Stimulated activated CD4-positive, alpha-beta T cell treated with anti-CD3 and anti-CD28 coated beads, Interleukin-2, amount 100 ng/mL, for 4 hours (primary cell): ENCODE data around the gene LFNG.
A peak's percentile ranks its signal among the peaks of the same experiment; 100 is the strongest.
"Not testable (repeated sequence)": the region's sequence is repeated elsewhere in the genome, so short reads cannot be mapped to it uniquely, and the experiment has no call there.

Experiments used
- DNase-seq: peaks from one replicate; pipeline ENCODE4 v3.0.0-alpha.2; 2020; ENCODE audit warnings: low read depth

LFNG gene

GRCh38 chr7:2545746-2546425 lies 26.3 kb downstream of the LFNG start:
- DNase-seq, result no peak

DNA sequence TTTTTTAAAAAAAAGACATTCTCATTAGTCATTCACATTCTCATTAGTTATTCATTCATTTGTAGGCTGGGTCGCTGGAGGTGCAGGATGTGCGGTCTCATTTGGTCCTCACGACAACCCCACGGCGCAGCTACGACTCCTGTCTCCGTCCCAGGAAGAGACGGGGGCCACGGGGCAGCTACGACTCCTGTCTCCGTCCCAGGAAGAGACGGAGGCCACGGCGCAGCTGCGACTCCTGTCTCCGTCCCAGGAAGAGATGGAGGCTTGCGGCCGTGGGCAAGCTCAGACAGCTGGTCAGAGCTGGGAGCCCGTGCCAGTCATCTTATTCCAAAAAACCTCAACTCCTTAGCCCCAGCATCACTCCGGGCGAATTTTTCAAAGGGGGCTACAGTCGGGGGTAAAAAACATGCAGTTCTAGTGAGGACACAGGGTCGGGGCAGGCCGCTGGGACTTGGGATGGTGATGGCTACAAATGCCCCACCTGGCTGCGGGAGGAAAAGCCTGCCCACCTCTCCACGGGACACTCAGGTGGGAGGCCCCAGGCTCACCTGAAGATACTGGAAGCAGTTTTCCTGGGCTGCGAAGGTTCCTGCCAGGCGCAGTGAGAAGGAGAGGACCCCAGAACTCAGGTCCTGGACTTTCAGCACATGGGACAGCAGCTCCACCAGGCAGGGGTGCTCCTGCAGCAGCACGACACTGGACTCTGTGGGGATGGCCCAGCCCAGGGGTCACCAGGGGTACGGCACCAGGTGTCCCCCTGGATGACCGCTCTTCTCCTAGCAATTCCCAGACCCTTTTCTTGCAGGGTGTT lies 27.4 kb downstream of the LFNG start:
- DNase-seq, result no peak

DNA sequence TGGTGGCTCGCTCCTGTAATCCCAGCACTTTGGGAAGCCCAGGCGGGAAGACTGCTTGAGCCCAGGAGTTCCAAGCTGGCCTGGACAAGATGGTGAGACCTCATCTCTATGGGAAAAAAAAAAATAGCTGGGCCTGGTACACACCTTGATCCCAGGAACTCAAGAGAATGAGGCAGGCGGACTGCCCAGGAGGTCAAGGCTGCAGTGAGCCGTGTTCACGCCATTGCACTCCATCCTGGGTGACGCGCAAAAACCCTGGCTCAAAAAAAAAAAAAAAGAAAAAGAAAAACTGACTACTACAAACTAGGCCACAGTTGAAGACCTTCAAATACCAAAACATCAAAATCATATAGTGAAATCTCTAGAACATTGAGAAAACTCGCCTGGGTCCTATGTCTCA lies 31.8 kb downstream of the LFNG start:
- DNase-seq, result no peak

DNA sequence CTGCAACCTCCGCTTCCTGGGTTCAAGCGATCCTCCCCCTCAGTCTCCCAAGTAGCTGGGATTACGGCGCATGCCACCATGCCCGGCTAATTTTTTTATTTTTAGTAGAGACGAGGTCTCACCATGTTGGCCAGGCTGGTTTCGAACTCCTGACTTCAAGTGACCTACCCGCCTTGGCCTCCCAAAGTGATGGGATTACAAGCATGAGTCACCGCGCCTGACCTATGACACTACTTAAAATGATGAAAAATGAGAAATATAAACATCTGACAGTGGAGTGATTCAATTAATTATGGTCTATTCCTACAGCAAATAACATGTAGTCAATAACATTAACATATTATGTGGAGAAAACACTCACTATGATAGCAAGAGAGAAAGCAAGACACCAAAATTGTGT lies 33.5 kb downstream of the LFNG start:
- no peak for DNase-seq

DNA sequence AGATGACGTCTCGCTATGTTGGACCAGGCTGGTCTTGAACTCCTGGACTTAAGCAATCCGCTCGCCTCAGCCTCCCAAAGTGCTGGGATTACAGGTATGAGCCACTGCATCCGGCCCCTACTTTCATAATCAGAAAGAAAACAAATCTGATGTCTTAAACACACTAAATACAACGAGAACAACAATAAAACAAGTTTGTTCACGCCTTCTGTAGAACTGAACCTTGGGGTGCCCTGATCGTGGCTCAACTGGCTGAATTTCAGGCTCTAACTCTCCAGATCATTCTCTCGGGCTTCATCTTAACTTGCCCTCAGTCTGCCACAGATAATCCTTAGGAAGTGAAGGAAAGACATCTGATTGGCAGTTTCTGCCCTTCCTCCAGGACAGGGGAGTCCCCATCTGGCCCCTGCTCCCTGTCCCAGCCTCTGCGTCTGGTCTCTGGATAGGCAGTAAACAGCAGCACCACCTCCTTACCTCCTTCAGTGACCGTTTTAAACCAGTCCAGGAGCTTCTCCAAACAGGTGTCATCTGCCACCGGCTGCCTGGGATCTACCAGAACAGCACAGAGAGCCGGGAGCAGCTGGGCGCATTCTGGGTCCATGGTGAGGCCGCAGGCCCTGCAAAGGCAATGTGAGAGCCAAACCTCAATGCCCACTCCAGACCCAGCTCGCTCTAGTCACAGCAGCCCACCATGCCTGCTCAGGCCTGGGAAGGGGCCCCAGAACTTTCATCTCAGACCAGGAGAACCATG lies 34.4 kb downstream of the LFNG start:
- DNase-seq, result no peak

DNA sequence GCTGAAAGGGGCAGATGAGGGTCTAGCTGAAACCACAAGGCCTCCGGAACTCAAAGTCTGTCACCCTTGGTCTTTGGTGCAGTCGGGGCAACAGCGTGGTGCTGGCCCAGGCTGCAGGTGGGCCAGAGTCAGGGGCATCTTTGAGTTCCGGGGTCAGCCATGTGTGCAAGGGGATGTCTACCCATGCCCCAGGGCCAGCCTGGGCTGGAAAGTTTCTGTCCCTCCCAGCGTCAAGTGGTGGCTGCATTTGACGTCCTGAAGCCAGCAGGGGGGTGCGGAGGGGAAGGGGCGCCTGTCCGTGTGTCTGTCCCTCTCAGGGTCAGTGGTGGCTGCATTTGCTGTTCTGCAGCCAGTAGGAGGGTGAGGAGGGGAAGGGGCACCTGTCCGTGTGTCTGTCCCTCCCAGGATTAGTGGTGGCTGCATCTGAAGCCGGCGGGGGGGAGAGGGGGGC lies 35.1 kb downstream of the LFNG start:
- DNase-seq, result no peak

DNA sequence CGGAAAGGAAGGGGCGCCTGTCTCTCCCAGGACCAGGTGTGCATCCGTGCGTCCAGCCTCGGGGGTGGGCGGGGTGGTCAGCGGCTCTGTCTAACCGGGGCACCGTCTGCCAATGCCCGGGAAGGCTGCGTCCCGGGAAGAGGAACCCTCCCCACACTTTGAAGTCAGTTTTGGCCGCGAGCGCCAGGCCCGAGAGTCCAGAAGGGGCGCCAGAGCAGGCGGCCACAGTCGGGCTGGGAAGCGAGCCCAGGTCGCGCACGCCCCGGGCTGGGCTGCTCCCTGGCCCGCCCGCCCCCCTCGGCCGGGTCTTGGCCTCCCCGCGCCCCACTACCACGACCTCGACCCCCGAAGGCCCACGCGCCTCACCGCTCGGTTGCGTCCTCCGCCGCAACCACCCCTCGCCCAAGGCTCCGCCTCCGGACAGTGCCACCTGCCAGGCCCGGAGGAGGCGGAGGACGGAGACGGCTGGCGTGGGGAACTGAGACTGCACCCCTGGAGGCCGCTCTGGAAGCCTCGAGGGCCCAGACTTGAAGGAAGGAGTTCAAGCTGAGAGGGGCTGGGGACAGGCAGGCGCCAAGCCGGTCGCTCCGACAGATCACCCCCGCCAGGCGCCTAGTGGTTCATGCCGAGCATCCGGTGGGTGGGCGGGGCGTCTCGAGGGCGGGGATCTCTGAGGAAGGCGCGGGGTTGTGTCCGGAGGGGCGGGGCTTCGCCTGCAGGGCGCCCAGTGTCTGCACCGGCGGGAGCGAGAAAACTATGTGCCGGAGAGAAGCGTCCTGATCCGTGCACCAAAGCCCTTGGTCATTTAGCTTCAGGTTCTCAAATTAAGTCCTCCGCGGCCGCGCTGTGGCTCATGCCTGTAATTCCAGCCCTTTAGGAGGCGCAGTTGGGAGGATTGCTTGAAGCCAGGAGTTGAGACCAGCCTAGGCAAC lies 35.8 kb downstream of the LFNG start, which contains the start of gene BRAT1:
Gene BRAT1 (minus strand): TSS at position 404 of the 932 bp plus-strand sequence. CDS start 1,093 bp downstream, outside the sequence.
- DNase-seq, result peak; percentile 91

GRCh38 chr7:2558629-2559282 lies 39.2 kb downstream of the LFNG start, which contains the start of gene IQCE:
TSS of gene IQCE (plus strand) at chr7:2558979. CDS start at chr7:2559182, 203 bp downstream.
- DNase-seq, result peak; percentile 80

DNA sequence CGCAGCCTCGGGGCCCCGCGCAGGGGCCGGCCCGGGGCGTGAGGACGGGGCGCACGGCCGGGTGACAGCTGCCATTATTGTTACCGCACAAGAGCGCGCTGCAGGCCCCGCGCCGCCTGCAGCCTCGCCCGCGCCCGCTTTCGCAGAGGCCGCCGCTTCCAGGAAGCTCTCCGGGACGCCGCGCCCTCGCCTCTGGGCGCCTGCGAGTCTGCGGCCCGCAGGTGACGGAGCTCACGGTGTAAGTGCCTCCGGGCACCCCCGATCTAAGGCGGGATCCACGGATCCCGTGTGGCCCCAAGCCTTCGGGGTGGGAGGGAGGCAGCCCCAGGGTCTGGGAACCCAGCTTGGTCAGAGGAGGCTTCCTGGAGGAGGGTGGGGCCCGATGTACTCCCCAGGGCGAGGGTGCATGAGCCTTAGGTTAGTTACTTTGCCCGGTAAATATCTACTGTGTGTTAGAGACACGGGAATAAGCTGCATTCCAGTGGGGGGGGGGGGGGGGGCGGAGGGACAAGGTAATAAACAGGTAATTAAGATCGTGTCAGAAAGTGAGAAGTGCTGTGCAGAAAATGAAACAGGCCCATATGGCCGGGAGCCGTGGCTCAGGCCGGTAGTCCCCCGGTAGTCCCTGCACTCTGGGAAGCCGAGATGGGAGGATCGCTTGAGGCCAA lies 39.8 kb downstream of the LFNG start:
- DNase-seq, result no peak

- DNase-seq, result not testable (repeated sequence)
Measured at GRCh38 chr7:2563955-2564354, 44.4 kb downstream of the LFNG start.

DNA sequence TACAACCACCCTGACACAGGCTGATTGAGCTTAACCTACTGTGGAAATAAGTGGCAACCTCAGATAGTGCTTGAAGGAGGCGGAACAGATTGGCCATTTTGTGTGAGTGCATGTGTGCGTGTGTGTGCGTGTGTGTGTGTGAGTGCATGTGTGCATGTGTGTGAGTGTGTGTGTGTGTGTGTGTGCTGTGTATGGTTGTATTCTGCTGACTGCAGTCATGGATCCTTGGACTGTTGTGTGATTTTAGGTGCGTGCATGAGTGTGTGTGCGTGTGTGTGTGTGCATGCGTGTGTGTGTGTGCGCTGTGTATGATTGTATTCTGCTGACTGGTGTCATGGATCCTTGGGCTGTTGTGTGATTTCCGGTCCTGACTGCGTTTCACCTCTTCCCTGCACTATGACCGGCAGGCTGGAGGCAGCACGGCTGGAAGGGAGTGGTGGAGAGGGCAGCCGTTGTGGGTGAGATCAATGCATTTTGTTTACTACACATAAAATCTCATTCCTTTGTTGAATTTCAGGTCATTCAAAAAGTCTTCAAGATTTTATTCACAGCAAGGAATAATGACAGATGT lies 45.5 kb downstream of the LFNG start:
- no peak for DNase-seq

DNA sequence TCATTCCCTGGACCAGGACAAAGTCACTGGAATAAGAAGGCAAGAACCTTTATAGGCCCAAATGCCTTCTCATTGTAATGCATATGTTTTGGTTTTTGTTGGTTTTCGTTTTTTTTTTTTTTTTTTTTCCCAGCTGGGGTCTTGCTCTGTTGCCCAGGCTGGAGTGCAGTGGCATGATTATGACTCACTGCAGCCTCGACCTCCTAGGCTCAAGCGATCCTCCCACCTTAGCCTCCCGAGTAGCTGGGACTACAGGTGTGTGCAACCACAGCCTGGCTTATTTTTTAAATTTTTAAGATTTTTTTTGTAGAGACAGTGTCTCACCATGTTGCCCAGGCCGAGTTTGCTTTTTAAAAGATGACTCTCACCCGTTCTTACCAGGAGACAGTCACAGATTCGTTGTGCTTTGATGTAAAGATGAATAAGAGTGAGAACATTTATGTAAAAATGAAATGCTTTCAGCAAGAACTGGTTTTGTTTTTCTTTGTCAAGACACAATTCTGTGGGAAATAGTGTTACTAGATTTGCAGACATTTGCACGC lies 46.8 kb downstream of the LFNG start:
- DNase-seq, result no peak

DNA sequence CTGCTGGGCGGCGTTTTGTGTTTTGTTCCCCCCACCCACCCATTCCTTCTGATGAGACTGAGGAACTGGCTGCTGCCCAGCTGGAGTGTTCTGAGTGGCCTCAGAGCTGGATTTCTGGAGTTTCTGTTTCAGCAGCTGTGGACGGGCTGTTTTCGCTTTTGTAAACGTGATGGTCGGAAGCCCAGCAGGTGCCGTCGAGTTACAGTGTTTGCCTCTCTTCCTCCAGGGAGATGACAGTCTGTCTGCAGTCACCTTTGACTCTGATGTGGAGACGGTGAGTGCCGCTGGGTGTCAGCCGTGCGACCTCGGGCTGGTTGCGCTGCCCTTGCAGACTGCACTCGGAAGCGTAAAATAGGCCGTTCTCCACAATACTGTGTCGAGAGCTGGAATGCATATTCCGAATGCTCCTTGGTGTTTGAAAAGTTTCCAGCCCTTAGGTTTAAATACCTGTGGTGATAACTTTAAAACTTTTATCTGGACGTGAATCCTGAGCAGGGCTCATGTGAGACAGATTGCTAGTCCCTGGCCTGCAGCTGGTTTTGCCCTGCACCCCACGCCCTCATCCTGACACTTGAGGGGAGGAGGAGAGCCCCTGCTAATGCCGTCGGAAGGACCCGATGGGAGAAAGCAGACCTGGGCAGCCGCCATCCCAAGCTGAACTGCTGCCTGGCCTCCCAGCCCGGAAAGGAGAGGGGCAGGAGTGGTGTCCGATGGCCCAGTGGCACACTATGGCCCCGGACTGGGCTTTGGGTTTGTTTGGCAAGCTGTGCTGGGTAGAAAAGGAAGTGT lies 47.5 kb downstream of the LFNG start:
- DNase-seq, result no peak

- no peak for DNase-seq
Measured at GRCh38 chr7:2567679-2568278, 48.2 kb downstream of the LFNG start.

DNA sequence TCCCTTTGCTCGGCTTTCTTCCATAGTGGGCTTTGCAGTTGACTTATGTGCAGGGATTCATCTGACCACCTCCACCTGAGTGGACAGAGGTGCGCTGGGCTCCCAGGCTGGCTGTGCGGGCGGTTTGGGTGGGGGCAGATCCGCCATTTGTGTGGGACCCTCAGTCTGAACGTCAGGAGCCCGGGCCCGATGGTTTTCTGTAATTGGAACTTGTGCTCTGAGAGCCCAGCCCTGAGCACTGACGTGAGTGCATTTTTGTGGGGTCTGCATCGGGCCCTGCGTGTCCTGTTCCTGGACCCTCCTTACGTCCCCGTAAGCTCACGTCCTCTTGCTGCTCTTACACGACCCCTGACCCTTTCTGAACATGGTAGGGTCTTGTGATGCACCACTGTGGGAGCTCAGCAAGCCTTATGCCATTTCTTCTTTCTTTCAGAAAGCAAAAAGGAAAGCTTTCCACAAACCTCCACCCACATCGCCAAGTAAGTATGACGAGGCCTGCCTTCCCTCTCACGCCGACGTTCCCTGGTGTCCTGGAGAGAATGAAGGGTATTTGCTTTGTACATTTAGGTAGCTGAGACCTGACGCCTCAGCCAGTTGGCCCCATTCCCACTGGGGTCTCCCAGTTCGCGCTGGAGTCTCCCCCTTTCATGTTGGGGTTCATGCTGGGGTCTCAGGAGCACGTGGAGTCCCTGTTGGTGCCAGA lies 49.1 kb downstream of the LFNG start:
- no peak for DNase-seq

- DNase-seq, result no peak
Measured at GRCh38 chr7:2569421-2569820, 49.8 kb downstream of the LFNG start.

DNA sequence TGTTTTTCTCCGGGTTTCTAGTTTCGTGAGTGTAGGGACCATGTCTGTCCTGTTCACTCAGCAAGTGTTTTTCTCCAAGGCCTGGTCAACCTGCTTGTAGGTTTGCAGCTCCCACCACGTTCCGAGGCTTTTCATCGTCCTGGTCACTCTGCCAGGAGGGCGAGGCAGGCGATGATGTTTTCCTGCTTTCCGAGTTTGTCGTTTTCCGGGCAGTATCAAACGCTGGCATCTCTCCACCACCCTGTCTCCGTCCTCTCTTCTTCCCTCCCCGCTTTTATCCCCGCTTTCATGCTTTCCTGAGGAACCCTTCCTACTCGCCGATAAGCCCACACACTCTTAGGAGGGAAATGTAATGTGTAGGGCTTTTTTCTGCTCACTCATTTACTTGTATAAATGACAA lies 50.4 kb downstream of the LFNG start:
- DNase-seq, result no peak

DNA sequence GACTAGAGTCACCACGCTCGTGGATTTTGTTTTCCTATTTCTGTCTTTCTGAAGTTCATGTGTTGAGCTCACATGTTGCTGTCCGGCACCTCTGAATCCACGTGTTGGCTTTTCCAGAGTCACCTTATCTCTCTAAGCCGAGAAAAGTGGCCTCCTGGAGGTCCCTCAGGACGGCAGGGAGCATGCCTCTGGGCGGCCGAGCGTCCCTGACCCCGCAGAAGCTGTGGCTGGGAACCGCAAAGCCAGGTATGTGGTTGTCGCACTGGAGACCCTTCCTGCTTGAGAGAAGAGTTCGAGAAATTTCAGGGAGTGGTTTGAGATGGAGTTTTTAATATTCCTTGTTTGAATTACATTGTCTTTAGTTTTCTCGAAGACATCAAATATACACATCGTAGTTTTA lies 51.8 kb downstream of the LFNG start:
- no peak for DNase-seq
